HFFc6 (cell line): ENCODE results near the gene OLFM2. TPM values are rescaled to one million over a fixed set of nuclear protein-coding genes. Genes with fewer than 3 reads are reported as not detected.

Experiments used
- DNase-seq: peaks from one replicate; pipeline ENCODE4 v3.0.0-alpha.2; 2018
- H3K27ac Mint-ChIP-seq: 2 replicates; pipeline ENCODE4 v1.8.0; 2020; ENCODE audit warnings: mild to moderate bottlenecking, mixed read lengths
- H3K27me3 Mint-ChIP-seq: 2 replicates; pipeline ENCODE4 v1.8.0; 2021; ENCODE audit warnings: mild to moderate bottlenecking, moderate library complexity, mixed read lengths; ENCODE audit not compliant: insufficient read depth
- H3K36me3 Mint-ChIP-seq: 2 replicates; pipeline ENCODE4 v1.8.0; 2021; ENCODE audit warnings: low read depth, mixed read lengths
- H3K4me1 Mint-ChIP-seq: 2 replicates; pipeline ENCODE4 v1.8.0; 2020; ENCODE audit warnings: low read depth, mixed read lengths
- H3K4me3 Mint-ChIP-seq: 2 replicates; pipeline ENCODE4 v1.8.0; 2020; ENCODE audit warnings: mild to moderate bottlenecking, moderate library complexity, mixed read lengths
- H3K9me3 Mint-ChIP-seq: 2 replicates; pipeline ENCODE4 v1.8.0; 2020; ENCODE audit warnings: mild to moderate bottlenecking, mixed read lengths
- CTCF ChIP-seq: fragments of 200-600 bp; sonication (generic); IDR thresholded peaks from 2 replicates; pipeline ENCODE4 v1.5.0; 2021; ENCODE audit warnings: antibody characterized with exemption, mild to moderate bottlenecking
- total RNA-seq, 6 experiments: library from RNA; stranded (reverse); fragmentation: NEBNext Ultra II Directional; extraction: Animal tissue kit (Norgen Biotek cat#: 25700); gene quantifications; 2 replicates in 1 of 6; 3 replicates in 5 of 6; pipeline ENCODE4 v1.2.3, GENCODE V29; 2021

The OLFM2 gene
- total RNA-seq, 6 experiments from 2014 or later = 1.9 to 7.0 (median 6.3) TPM

- Mint-ChIP-seq H3K27me3 (peaks cover 18% of the 10 kb centered on the region), H3K27ac (no peak overlapping the region), H3K4me3 (no peak overlapping the region), H3K9me3 (peaks cover 3% of the 10 kb centered on the region; the same call in 1 of the 2 replicates), H3K36me3 (peaks cover 6% of the 10 kb centered on the region; the same call in 1 of the 2 replicates), H3K4me1 (no peaks in the 10 kb centered on the region)
- DNase-seq = no peak
- TF ChIP-seq CTCF = no peak
Measured at GRCh38 chr19:9858766-9859165, 77.5 kb downstream of the OLFM2 start.

- H3K36me3 Mint-ChIP-seq = peaks cover 9% of the 10 kb centered on the region
- TF ChIP-seq CTCF = no peak
Measured at GRCh38 chr19:9857920-9858746, 78.2 kb downstream of the OLFM2 start.

GRCh38 chr19:9857076-9857721 is 79.1 kb downstream of the OLFM2 start:
- H3K9me3 Mint-ChIP-seq = peaks cover 4% of the 10 kb centered on the region; the same call in 1 of the 2 replicates
- H3K4me1 Mint-ChIP-seq = peaks cover 10% of the 10 kb centered on the region
- H3K36me3 Mint-ChIP-seq = peaks cover 15% of the 10 kb centered on the region
- H3K4me3 Mint-ChIP-seq = no peak overlapping the region
- TF ChIP-seq CTCF = no peak
- DNase-seq = no peak
- H3K27ac Mint-ChIP-seq = no peak overlapping the region
- H3K27me3 Mint-ChIP-seq = peaks cover 13% of the 10 kb centered on the region

More at GRCh38 chr19:9857920-9858746, 78.2 kb downstream of the OLFM2 start:
- Mint-ChIP-seq H3K4me3 (no peak overlapping the region), H3K4me1 (peaks cover 2% of the 10 kb centered on the region; the same call in 1 of the 2 replicates), H3K27ac (no peak overlapping the region), H3K9me3 (peaks cover 4% of the 10 kb centered on the region; the same call in 1 of the 2 replicates), H3K27me3 (peaks cover 16% of the 10 kb centered on the region)
- DNase-seq = no peak

- no peak for DNase-seq
- peaks cover 9% of the 10 kb centered on the region; the same call in 1 of the 2 replicates for H3K27me3 Mint-ChIP-seq
- peaks cover 15% of the 10 kb centered on the region for H3K36me3 Mint-ChIP-seq
- TF ChIP-seq CTCF = no peak
- no peak overlapping the region for H3K4me3 Mint-ChIP-seq
- H3K27ac Mint-ChIP-seq = no peak overlapping the region
- H3K4me1 Mint-ChIP-seq = peaks cover 10% of the 10 kb centered on the region
- peaks cover 4% of the 10 kb centered on the region; the same call in 1 of the 2 replicates for H3K9me3 Mint-ChIP-seq
Measured at GRCh38 chr19:9856609-9857008, 79.7 kb downstream of the OLFM2 start.

- Mint-ChIP-seq H3K4me1 (peaks cover 10% of the 10 kb centered on the region), H3K4me3 (no peak overlapping the region), H3K9me3 (peaks cover 4% of the 10 kb centered on the region; the same call in 1 of the 2 replicates), H3K27me3 (peaks cover 3% of the 10 kb centered on the region; the same call in 1 of the 2 replicates), H3K36me3 (peaks cover 15% of the 10 kb centered on the region), H3K27ac (no peak overlapping the region)
- no peak for TF ChIP-seq CTCF
- no peak for DNase-seq
Measured at GRCh38 chr19:9854282-9854846, 82.0 kb downstream of the OLFM2 start.
